ENCODE measurements around the gene ANKRD63.

Gene ANKRD63

GRCh38 chr15:40287505-40287904 is 4.6 kb upstream of the ANKRD63 start:
- TF ChIP-seq USF1 (IDR thresholded peaks at IDR 0.05) (no peak), REST (IDR thresholded peaks at IDR 0.05; ENCODE audit: low read depth) (no peak), NFIC (IDR thresholded peaks at IDR 0.05) (no peak)

GRCh38 chr15:40286794-40287193 is 3.9 kb upstream of the ANKRD63 start:
- no peak for TF ChIP-seq REST (IDR thresholded peaks at IDR 0.05; ENCODE audit: low read depth)

GRCh38 chr15:40286061-40286532 is 3.2 kb upstream of the ANKRD63 start:
- TF ChIP-seq FOXM1 (IDR thresholded peaks at IDR 0.05; ENCODE audit: borderline replicate concordance, low read depth) (no peak), TAF1 (IDR thresholded peaks at IDR 0.05; ENCODE audit: low read depth) (no peak), USF1 (IDR thresholded peaks at IDR 0.05) (no peak), CEBPB (IDR thresholded peaks at IDR 0.05) (no peak), ZBTB7A (IDR thresholded peaks at IDR 0.05; ENCODE audit: low read depth) (no peak), EGR1 (IDR thresholded peaks at IDR 0.05) (no peak), EP300 (IDR thresholded peaks at IDR 0.05; ENCODE audit: borderline replicate concordance) (no peak), TCF12 (IDR thresholded peaks at IDR 0.05; ENCODE audit: low read depth) (no peak), NFIC (IDR thresholded peaks at IDR 0.05) (no peak), RAD21 (IDR thresholded peaks at IDR 0.05; ENCODE audit: low read depth) (no peak), CREB1 (IDR thresholded peaks at IDR 0.05; ENCODE audit: low read depth) (no peak), MAX (IDR thresholded peaks at IDR 0.05) (no peak)

- no peak for TF ChIP-seq EP300 (IDR thresholded peaks at IDR 0.05; ENCODE audit: borderline replicate concordance)
- TF ChIP-seq RAD21 (IDR thresholded peaks at IDR 0.05; ENCODE audit: low read depth): no peak
- TF ChIP-seq USF1 (IDR thresholded peaks at IDR 0.05): no peak
- TF ChIP-seq CREB1 (IDR thresholded peaks at IDR 0.05; ENCODE audit: low read depth): no peak
- no peak for TF ChIP-seq ZBTB7A (IDR thresholded peaks at IDR 0.05; ENCODE audit: low read depth)
- TF ChIP-seq MAX (IDR thresholded peaks at IDR 0.05): no peak
- no peak for TF ChIP-seq FOXM1 (IDR thresholded peaks at IDR 0.05; ENCODE audit: borderline replicate concordance, low read depth)
- no peak for TF ChIP-seq TCF12 (IDR thresholded peaks at IDR 0.05; ENCODE audit: low read depth)
- TF ChIP-seq EGR1 (IDR thresholded peaks at IDR 0.05): no peak
- no peak for TF ChIP-seq NFIC (IDR thresholded peaks at IDR 0.05)
- no peak for TF ChIP-seq TAF1 (IDR thresholded peaks at IDR 0.05; ENCODE audit: low read depth)
- TF ChIP-seq CEBPB (IDR thresholded peaks at IDR 0.05): no peak
- TF ChIP-seq TEAD4 (IDR thresholded peaks at IDR 0.05): no peak
- no peak for TF ChIP-seq YY1 (IDR thresholded peaks at IDR 0.05; ENCODE audit: low read depth)
- no peak for TF ChIP-seq REST (IDR thresholded peaks at IDR 0.05; ENCODE audit: low read depth)
Observed at GRCh38 chr15:40285554-40286011, 2.7 kb upstream of the ANKRD63 start.

GRCh38 chr15:40285151-40285550 is 2.3 kb upstream of the ANKRD63 start:
- no peak for TF ChIP-seq FOXM1 (IDR thresholded peaks at IDR 0.05; ENCODE audit: borderline replicate concordance, low read depth)

Data from Ishikawa (cell line).